GM21515 (cell line): ENCODE measurements around the gene CSKMT.
"Not testable (repeated sequence)": the region's sequence is repeated elsewhere in the genome, so short reads cannot be mapped to it uniquely, and the experiment has no call there.

Experiments
- ATAC-seq: cut with Tn5 transposase; IDR thresholded peaks from one replicate; pipeline ENCODE4 v1.9.1; 2021; ENCODE audit not compliant: unreplicated experiment

The CSKMT gene

GRCh38 chr11:62687508-62688396, 22.6 kb downstream of the CSKMT start:
- ATAC-seq: no peak

GRCh38 chr11:62688491-62688890, 23.4 kb downstream of the CSKMT start:
- ATAC-seq: no peak

GRCh38 chr11:62689421-62690183, 24.5 kb downstream of the CSKMT start, which contains the start of gene LRRN4CL:
TSS of gene LRRN4CL (minus strand) at chr11:62689530. CDS start at chr11:62688508, 1,022 bp downstream.
- no peak for ATAC-seq

GRCh38 chr11:62693624-62694023, 28.5 kb downstream of the CSKMT start:
- not testable (repeated sequence) for ATAC-seq

- no peak for ATAC-seq
Measured at GRCh38 chr11:62694455-62695167, 29.5 kb downstream of the CSKMT start.

GRCh38 chr11:62702246-62702645, 37.1 kb downstream of the CSKMT start:
- ATAC-seq: no peak

- not testable (repeated sequence) for ATAC-seq
Measured at GRCh38 chr11:62703921-62704320, 38.8 kb downstream of the CSKMT start.

- ATAC-seq: no peak
Measured at GRCh38 chr11:62705413-62705812, 40.3 kb downstream of the CSKMT start.

- peak; percentile 53 for ATAC-seq
Measured at GRCh38 chr11:62705880-62706849, 41.1 kb downstream of the CSKMT start.

- ATAC-seq: no peak
Measured at GRCh38 chr11:62706850-62707247, 41.7 kb downstream of the CSKMT start.

GRCh38 chr11:62707277-62707861, 42.3 kb downstream of the CSKMT start, which contains the start of the genes BSCL2 and GNG3:
TSS of gene BSCL2 (minus strand) at chr11:62707424. CDS start at chr11:62707195, 229 bp downstream.
TSS of gene GNG3 (plus strand) at chr11:62707676. CDS start at chr11:62708296, 620 bp downstream.
- no peak for ATAC-seq

GRCh38 chr11:62708392-62708791, 43.3 kb downstream of the CSKMT start:
- no peak for ATAC-seq

- ATAC-seq: no peak
Measured at GRCh38 chr11:62708793-62709192, 43.7 kb downstream of the CSKMT start.

GRCh38 chr11:62709247-62710000, 44.3 kb downstream of the CSKMT start:
- peak; percentile 62 for ATAC-seq

- ATAC-seq: peak; percentile 4
Measured at GRCh38 chr11:62710001-62710345, 44.9 kb downstream of the CSKMT start.

- ATAC-seq: no peak
Measured at GRCh38 chr11:62712276-62712812, 47.2 kb downstream of the CSKMT start.

- ATAC-seq: no peak
Measured at GRCh38 chr11:62712861-62713260, 47.7 kb downstream of the CSKMT start.

- ATAC-seq: no peak
Measured at GRCh38 chr11:62713343-62713742, 48.2 kb downstream of the CSKMT start.
